GM18951 (cell line): ENCODE results near the gene RAB27A.
"Not testable (repeated sequence)": the region's sequence is repeated elsewhere in the genome, so short reads cannot be mapped to it uniquely, and the experiment has no call there.

Experiments used
- POLR2A ChIP-seq: IDR thresholded peaks from 4 replicates; pipeline ENCODE4 v1.6.1; 2011; ENCODE audit warnings: mild to moderate bottlenecking; ENCODE audit not compliant: insufficient read length, insufficient read depth; ENCODE audit errors: extremely low read depth
- in situ Hi-C: fragments of 300-500 bp; cut with MboI; formaldehyde crosslinking; loops from one replicate; pipeline ENCODE4 v1.12.0; 2022; ENCODE audit warnings: low sequenced_read_pairs, mixed read lengths, inconsistent platforms; ENCODE audit not compliant: unreplicated experiment

RAB27A gene

DNA sequence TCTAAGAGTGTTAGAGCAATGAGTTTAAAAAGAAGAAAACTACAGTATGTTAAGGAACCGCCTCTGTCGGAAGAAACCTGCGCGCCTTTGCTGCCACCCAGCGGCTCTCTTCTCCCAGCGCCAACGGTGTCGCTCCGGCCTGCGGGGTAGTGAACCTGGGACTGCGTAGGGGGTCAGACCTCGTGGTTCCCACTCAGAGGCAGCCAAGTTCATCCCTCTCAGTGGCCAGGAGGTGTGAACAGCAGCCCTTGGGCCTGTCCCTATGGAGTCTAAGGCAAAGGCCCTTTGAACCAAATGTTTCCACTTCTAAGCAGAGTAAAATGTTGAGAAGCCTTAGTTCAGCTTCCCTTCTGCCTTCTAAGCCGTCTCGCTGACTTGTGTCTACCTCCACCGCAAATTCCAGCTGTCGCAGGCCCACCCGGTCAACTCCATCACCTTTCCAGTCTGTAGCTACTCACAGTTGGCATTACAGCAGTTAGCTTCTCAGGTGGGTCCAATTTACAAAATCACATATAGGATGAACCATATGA, 980 bp upstream of the RAB27A start:
- TF ChIP-seq POLR2A, result no peak

DNA sequence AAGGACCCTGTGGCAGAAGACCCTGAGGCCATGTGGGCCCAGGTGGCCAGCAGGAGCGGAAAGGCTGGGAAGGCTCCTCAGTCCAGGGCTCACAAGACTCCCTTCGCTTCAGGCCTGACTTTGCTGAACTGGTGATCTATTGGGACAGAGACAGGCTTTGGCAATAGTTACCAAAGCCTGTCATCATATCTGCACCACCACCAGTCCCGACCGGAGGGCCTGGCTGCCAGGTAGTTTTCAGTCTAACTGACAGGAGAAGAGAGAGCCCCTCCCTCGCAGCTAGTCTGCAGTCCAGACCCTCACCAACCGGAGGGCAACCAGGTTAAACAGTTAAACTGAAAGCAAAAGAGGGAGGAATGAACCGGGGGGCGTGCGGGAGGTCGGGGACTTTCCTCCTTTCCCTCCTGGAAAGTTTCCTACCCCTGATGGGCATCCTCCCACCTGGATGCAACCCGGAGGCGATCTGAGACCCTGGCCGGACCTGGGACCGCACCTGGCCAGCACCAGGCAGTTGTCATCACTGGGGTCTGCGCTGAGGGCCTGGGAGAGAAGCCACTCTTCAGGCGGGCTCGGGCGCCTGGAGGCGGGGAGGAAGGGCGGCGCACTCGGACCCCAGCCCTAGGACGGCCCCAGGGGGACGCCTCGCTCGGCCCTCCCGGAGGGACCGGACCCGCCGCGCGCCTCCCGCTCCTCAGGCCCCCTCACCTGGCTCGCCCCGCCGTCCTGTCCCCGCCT, 435 bp downstream of the RAB27A start:
- in situ Hi-C loops, result no loop called here
- no peak for TF ChIP-seq POLR2A

More for the DNA sequence above, 980 bp upstream of the RAB27A start:
- in situ Hi-C loops, result loop anchor here (5.0 kb wide), 1 partner anchor 73 kb away; no protein-coding TSS in a partner anchor

DNA sequence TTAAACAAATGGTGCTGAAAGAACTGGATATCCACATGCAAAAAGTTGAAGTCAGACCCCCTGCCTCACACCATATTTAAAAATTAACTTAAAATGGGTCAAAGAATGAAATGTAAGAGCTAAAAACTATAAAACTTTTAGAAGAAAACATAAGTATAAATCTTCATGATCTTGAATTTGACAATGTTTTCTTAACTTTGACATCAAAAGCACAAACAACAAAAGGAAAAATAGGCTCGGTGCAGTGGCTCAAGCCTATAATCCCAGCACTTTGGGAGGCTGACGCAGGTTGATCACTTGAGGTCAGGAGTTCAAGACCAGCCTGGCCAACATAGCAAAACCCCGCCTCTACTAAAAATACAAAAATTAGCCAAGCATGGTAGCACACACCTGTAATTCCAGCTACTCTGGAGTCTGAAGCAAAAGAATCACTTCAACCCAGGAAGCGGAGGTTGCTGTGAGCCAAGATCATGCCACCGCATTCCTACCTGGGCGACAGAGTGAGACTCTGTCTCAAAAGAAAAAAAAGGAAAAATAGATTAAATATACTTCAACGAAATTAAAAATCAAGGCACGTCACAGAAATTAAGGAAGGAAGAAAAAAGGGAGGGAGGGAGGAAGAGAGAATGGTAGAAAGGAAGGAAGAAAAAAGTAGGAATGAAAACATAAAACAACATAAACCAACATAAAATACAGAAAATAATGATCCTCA, 1.5 kb downstream of the RAB27A start:
- in situ Hi-C loops, result no loop called here
- no peak for TF ChIP-seq POLR2A

DNA sequence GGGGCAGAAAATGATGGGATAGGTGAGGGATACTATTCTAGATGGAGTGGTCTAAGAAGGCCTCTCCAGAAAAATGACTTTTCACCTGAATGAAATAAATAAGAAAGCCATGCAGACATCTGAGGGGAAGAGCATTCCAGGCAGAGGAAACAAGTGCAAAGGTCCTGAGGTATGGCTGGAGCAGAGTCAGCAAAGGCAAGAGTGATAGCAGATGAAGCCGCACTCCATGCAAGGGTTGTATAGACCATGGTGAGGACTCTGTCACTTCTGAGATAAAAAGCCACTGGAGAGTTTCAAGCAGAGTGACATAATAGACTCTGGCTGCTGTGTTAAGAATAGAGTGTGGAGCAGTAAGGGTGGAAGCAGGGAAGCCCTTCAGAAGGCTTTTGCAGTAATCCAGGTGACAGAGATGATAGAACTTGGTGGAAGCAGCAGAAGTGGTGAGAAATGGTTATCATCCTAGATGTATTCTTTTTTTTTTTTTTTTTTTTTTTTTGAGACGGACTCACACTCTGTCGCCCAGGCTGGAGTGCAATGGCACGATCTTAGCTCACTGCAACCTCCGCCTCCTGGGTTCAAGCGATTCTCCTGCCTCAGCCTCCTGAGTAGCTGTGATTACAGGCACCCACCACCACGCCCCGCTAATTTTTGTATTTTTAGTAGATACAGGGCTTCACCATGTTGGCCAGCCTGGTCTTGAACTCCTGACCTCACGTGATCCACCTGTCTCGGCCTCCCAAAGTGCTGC, 3.0 kb downstream of the RAB27A start:
- in situ Hi-C loops, result not testable (repeated sequence)

DNA sequence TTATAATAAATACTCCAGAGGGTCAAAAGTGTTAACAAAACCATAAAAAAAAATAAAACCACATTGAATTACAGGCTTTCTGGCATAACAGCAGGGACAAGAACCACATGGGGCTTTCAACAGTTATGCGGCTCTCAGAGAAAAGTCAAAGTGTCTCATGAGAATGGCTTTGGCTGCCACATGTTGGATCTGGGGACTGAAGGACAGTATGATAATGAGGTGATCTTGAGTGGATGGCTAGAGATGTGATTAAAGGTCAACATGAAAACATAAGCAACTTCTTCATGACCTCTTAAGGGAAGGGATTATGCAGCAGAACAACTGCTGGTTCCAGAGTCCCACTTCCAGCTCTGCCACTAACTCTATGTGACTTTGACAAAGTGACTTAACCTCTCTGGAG, 5.2 kb downstream of the RAB27A start:
- TF ChIP-seq POLR2A, result no peak
- in situ Hi-C loops, result no loop called here

DNA sequence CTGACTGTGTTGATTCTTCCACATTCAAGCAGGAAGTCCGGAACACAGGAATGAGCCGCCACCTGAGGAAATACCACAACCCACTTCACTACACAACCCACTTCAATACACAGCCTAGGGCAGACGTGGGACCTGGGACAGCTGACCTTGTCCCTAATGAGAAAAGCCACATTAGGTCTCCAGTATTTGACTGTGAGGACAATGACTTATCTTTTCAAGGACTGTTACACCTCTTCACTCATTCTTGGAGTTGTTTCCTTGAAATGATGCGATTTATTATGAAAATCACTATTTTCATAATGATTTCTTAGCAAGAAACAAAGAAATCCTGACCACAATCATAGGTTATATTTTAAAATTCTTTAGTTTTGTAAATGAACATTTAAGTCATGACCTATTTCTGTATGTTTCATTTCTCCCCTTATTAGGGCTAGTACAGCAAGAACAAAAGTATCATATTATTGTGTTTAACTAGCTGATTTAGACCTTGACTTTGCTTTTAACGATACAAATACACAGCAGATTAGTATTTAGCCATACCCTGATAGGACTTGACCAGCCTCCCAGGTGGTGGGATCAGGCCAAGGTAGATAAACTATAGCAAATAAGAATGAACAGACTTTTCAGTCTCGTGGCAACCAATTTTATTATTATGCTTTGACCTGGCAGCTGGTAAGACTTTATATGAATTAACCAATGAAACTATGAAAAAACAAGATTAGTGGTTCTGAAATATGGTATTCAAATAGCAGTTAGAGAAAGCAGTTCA, 6.0 kb downstream of the RAB27A start:
- TF ChIP-seq POLR2A, result no peak
- in situ Hi-C loops, result no loop called here

DNA sequence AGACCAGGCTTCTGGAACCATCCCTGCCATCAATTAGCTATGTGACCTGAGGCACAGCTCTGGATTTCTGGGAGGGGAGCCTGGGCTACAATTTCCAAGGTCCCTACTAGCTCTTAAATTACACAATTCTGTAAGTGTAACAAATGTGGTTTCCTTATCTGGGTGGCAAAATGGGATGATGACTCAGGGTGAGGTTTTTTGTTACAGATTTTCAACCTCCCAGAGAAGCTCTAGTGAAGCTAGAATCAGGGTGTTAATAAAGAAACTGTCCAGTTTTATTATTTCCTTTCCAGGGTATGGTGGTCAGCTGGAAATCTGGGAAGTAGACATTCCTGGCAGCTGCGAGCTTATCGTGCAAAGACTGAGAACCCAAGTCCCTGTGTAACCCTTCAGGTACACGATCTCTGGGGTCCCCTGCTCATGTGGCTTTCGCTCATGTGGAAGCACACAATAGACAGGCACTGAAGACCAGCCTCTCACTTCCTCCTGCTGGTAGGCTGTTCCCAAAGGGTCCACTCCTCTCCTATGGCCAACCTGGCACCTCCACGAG, 7.3 kb downstream of the RAB27A start:
- in situ Hi-C loops, result no loop called here
- TF ChIP-seq POLR2A, result no peak

DNA sequence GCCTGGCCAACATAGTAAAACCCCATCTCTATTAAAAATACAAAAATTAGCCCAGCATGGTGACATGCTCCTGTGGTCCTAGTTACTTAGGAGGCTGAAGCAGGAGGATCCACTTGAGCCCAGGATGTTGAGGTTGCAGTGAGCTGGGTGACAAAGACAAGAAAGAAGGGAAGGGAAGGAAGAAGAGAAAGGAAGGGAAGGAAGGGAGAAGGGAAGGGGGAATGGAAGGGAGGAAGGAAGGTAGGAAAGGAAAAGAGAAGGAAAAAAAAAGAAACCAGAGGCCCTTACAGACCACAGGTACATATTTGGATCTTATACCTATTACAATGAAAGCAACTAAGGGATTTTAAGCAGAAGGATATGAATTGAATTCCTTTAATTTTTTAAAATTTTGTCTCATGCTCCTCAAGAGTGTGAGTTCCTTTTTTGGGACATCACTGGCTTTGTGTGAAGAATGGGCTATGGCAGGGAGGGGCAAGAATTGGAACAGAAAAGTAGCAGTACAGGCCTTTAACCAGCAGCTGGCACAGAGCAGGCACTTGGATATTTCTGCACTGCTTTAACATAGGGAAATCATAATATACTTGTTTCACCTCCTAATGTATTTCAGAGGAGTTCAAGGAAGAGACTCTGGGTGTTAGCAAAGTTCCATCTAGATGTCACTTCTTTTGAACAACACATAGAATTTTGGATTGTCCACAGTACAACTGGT, 7.9 kb downstream of the RAB27A start:
- TF ChIP-seq POLR2A, result no peak
- in situ Hi-C loops, result no loop called here

DNA sequence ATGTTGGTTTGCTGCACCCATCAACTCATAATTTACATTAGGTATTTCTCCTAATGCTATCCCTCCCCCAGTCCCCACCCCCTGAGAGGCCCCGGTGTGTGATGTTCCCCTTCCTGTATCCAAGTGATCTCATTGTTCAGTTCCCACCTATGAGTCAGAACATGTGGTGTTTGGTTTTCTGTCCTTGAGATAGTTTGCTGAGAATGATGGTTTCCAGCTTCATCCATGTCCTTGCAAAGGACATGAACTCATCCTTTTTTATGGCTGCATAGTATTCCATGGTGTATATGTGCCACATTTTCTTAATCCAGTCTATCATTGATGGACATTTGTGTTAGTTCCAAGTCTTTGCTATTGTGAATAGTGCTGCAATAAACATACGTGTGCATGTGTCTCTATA, 9.0 kb downstream of the RAB27A start:
- in situ Hi-C loops, result not testable (repeated sequence)

DNA sequence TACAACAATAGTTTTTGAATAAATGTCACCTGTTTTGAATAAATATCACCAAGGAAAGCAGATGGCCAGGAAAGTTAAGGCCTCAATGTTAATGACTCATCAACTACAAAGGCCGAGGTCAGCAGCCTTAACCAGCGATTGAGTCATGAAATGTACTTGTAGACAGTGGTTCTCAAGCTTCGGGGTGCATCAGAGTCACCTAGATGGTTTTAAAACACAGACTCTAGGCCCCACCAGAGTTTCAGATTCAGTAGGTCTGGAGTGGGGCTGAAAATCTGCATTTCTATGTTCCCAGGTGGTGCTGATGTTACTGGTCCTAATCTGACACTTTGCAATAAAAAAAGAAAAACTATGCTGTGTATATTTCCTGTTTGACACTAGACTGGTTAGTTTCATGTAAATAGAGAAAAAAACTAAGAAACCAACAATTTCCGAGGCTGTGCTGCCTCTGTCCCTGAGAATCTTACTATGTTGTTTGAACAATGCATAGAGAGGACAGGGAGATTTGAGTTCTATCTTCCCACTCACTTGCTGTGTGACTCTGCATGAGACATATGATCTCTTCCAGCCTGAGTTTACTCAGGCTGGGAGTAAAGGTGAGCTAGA, 9.8 kb downstream of the RAB27A start:
- in situ Hi-C loops, result no loop called here

DNA sequence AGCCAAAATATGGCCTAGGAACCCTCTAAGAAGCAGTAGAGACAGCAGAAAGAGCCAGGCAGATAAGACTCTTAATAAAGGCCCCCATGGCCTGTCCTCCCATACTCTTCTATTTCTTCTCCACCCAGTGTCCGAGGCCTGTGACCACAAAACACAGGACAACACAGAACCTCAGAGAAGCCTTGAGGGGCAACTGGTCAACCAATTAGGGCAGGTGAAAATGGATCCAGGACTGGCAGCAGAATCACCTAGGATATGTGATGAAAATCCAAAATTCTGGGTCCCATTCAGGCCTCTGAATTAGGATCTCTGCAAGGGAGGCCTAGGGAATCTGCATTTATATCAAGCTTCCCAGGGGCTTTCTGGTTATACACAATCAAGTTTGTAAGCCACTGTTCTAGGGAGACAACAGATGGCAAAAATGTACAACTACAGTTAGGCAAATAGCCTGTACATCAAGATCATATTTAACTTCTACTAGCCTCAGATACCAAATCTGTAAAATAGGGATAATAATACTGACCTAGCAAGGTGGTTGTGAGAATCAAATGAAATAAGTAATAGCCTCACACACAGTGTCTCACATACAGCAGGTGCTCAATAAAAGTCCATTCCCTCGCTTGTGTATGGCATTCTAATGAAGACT, 10.4 kb downstream of the RAB27A start:
- in situ Hi-C loops, result no loop called here
- TF ChIP-seq POLR2A, result no peak

More for the DNA sequence above, 9.8 kb downstream of the RAB27A start:
- TF ChIP-seq POLR2A, result no peak
